GM18511 (cell line): ENCODE data around the gene ZCCHC18.
"Not testable (repeated sequence)": the region's sequence is repeated elsewhere in the genome, so short reads cannot be mapped to it uniquely, and the experiment has no call there.

Experiments used
- ATAC-seq: cut with Tn5 transposase; IDR thresholded peaks from one replicate; pipeline ENCODE4 v1.9.1; 2021; ENCODE audit warnings: mild to moderate bottlenecking, moderate library complexity; ENCODE audit not compliant: unreplicated experiment

ZCCHC18 gene

GRCh38 chrX:104112326-104112951 is at the start of gene ZCCHC18:
Gene ZCCHC18 (plus strand): TSS chrX:104112523. CDS start chrX:104114112, 1,589 bp downstream.
- peak; percentile 81 for ATAC-seq

- ATAC-seq = not testable (repeated sequence)
These were observed 49.7 kb upstream of the ZCCHC18 start for GRCh38 chrX:104062636-104063035.

GRCh38 chrX:104075778-104076445 is 36.4 kb upstream of the ZCCHC18 start, which contains the start of gene TMSB15C:
Gene TMSB15C (minus strand): TSS chrX:104076236.
- ATAC-seq = peak; percentile 99

GRCh38 chrX:104077854-104078253 is 34.5 kb upstream of the ZCCHC18 start:
- not testable (repeated sequence) for ATAC-seq

GRCh38 chrX:104084063-104084462 is 28.3 kb upstream of the ZCCHC18 start:
- ATAC-seq = no peak

GRCh38 chrX:104084534-104085277 is 27.6 kb upstream of the ZCCHC18 start:
- no peak for ATAC-seq

- ATAC-seq = no peak
These were observed 26.8 kb upstream of the ZCCHC18 start for GRCh38 chrX:104085477-104085876.

- no peak for ATAC-seq
These were observed 26.4 kb upstream of the ZCCHC18 start for GRCh38 chrX:104085919-104086318.

- peak; percentile 82 for ATAC-seq
These were observed 14.0 kb upstream of the ZCCHC18 start for GRCh38 chrX:104098151-104098808.

GRCh38 chrX:104098919-104099318 is 13.4 kb upstream of the ZCCHC18 start:
- ATAC-seq = no peak

- no peak for ATAC-seq
These were observed 7.6 kb upstream of the ZCCHC18 start for GRCh38 chrX:104104676-104105075.

GRCh38 chrX:104105330-104106262 is 6.7 kb upstream of the ZCCHC18 start:
- no peak for ATAC-seq

GRCh38 chrX:104108955-104109354 is 3.4 kb upstream of the ZCCHC18 start:
- ATAC-seq = no peak

- ATAC-seq = peak; percentile 39
These were observed 1.7 kb upstream of the ZCCHC18 start for GRCh38 chrX:104110491-104111240.

- peak; percentile 42 for ATAC-seq
These were observed 1.1 kb downstream of the ZCCHC18 start for GRCh38 chrX:104113222-104113965.

- no peak for ATAC-seq
These were observed 5.4 kb downstream of the ZCCHC18 start for GRCh38 chrX:104117759-104118158.

GRCh38 chrX:104118765-104119164 is 6.4 kb downstream of the ZCCHC18 start:
- ATAC-seq = no peak

GRCh38 chrX:104122829-104123228 is 10.5 kb downstream of the ZCCHC18 start:
- peak; percentile 63 for ATAC-seq

- ATAC-seq = no peak
These were observed 14.5 kb downstream of the ZCCHC18 start for GRCh38 chrX:104126856-104127255.
